GM06990 (cell line): ENCODE results near the gene OPRM1.
A peak's percentile ranks its signal among the peaks of the same experiment; 100 is the strongest.

Source experiments
- DNase-seq: peaks from one replicate; pipeline ENCODE4 v3.0.0-alpha.2; 2011; ENCODE audit not compliant: insufficient read length; ENCODE audit errors: extremely low read depth
- H3K27me3 ChIP-seq: replicated peaks from 2 replicates; pipeline ENCODE4 v1.6.0; 2011; ENCODE audit warnings: low read length; ENCODE audit not compliant: control insufficient read depth, insufficient read depth
- H3K36me3 ChIP-seq: 2 replicates; pipeline ENCODE4 v1.5.1; 2011; ENCODE audit warnings: low read length; ENCODE audit not compliant: control insufficient read depth, insufficient read depth
- H3K4me3 ChIP-seq: replicated peaks from 2 replicates; pipeline ENCODE4 v1.5.1; 2011; ENCODE audit warnings: low read depth, mild to moderate bottlenecking, control low read depth, low read length
- CTCF ChIP-seq: IDR thresholded peaks from 2 replicates; pipeline ENCODE4 v1.5.1; 2011; ENCODE audit warnings: low read length, control low read depth, mild to moderate bottlenecking, inconsistent platforms; ENCODE audit not compliant: insufficient read depth, poor library complexity, severe bottlenecking

OPRM1 gene

DNA sequence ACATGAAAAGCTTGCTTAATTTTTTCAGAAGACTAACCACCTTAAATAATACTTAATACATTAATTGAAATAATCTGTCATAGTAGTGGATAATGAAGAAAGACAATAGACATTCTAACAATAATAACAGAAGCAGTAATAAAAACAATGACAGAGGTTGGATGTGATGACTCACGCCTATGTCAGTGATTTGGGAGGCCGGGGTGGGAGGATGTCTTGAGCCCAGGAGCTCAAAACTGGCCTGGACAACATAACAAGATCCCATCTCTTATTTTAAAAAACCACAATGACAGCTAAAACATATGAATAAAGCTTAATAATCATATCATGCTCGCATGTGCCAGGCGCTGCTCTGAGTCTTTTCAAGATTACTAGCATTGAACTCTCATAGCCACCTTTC is 212.1 kb downstream of the OPRM1 start:
- no peak for DNase-seq
- Histone ChIP-seq H3K36me3 (no peaks in the 10 kb centered on the region), H3K27me3 (no peaks in the 10 kb centered on the region), H3K4me3 (no peak overlapping the region)
- TF ChIP-seq CTCF: no peak

DNA sequence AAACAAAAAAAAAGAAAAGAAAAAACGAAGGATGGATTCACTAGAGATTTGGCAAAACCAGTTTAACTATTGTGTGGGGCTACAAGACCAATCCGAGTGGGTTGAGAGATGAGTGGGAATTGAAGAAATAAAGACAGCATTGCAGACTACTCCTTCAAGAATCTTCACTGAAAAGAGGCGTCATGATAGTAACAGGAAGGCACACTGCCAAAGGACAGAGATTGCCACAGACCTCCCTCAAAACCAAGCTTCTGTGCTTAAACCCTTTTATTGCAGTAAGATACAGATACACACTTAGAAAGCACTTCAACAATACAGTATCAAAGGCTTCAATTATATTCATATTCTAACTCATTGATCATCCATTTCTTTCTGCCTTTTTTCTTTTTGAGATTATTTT is 213.6 kb downstream of the OPRM1 start:
- DNase-seq: no peak
- TF ChIP-seq CTCF: no peak
- Histone ChIP-seq H3K36me3 (no peaks in the 10 kb centered on the region), H3K4me3 (no peak overlapping the region), H3K27me3 (no peaks in the 10 kb centered on the region)

DNA sequence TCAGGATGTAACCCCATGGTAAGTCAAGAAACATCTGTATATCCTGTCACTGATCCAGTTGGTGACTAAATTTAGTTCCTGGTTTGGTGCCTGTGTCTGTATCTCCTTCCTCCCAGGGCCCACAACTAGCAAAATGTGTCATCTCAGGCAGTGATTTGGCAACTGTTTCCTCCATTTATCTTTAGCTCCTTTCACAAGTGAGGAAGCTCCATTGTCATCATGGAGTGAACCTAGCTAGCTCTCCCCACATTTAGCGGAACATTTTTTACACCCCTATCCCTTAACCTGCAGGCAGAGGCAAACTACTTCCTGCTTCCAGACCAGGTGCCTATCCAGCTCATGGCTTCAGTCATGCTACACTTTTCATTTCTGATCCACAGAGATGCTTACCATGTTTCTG is 218.0 kb downstream of the OPRM1 start:
- DNase-seq: no peak
- no peaks in the 10 kb centered on the region for H3K36me3 ChIP-seq
- H3K4me3 ChIP-seq: no peak overlapping the region
- no peaks in the 10 kb centered on the region for H3K27me3 ChIP-seq
- no peak for TF ChIP-seq CTCF

DNA sequence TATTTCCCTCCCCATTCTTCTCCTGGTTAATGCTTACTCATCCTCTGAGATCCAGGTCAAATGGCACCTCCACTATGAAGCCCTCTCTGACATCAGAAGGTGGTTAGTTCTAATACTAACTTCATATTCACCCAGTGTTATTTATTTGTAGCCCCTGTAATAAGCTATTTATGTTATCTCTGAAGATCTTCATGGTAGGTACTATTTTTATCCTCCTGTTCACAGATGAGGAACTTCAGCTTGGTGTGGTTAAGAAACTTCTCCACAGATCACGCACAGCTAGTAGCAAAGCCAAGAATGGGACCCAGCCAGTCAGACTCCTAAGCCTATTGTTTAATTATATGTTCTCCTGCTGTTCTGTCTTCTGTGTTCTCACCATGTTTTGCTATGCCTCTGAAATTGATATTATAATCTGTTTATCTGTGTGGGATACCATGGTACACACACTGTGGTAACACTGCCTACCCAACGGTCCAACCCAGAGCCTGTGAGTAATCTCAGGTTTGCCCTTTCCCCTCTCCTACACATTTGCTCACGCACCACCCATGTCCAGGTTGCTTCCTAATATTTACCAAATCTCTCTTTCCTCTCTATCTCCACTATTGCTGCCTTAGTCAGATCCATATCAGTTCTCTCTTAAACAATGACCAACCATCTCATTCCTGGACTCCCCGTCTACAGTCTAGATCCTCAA is 219.2 kb downstream of the OPRM1 start:
- DNase-seq: peak; percentile 31
- Histone ChIP-seq H3K4me3 (no peak overlapping the region), H3K36me3 (no peaks in the 10 kb centered on the region), H3K27me3 (no peaks in the 10 kb centered on the region)
- no peak for TF ChIP-seq CTCF

- DNase-seq: no peak
- Histone ChIP-seq H3K36me3 (no peaks in the 10 kb centered on the region), H3K4me3 (no peak overlapping the region), H3K27me3 (no peaks in the 10 kb centered on the region)
- no peak for TF ChIP-seq CTCF
Measured at GRCh38 chr6:154261688-154262397, 222.8 kb downstream of the OPRM1 start.
